OCI-LY1 (cell line): ENCODE measurements around the gene HDAC6.

Experiments
- EZH2 ChIP-seq: fragments of 200-600 bp; sonication (generic), shearing (Covaris generic); IDR thresholded peaks from 2 replicates; pipeline ENCODE4 v1.8.0; 2017; ENCODE audit warnings: borderline replicate concordance, mixed run types, mild to moderate bottlenecking, antibody characterized with exemption, low read length, moderate library complexity, mixed read lengths
- TF ChIP-seq, protein P1 (sequence below): fragments of 200-600 bp; sonication (generic), shearing (Covaris generic); IDR thresholded peaks from 2 replicates; pipeline ENCODE4 v1.5.1; 2017; ENCODE audit warnings: mild to moderate bottlenecking, antibody characterized with exemption, low read length, moderate library complexity, mixed read lengths

DNA sequence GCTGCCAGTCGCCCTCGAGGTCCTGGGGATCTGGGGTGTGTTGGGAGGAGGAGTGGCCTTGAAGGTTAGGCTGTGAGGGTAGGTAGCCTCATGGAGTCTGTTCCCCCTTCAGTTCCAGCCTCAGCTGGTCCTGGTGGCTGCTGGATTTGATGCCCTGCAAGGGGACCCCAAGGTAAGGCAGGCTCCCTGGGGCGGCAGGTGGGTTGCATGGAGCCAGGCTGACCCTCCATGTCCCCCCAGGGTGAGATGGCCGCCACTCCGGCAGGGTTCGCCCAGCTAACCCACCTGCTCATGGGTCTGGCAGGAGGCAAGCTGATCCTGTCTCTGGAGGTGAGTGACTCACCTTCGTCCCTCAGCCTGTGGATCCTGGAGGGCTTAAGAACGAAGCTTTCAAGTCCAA is 12.9 kb downstream of the HDAC6 start:
- TF ChIP-seq, protein P1, sequence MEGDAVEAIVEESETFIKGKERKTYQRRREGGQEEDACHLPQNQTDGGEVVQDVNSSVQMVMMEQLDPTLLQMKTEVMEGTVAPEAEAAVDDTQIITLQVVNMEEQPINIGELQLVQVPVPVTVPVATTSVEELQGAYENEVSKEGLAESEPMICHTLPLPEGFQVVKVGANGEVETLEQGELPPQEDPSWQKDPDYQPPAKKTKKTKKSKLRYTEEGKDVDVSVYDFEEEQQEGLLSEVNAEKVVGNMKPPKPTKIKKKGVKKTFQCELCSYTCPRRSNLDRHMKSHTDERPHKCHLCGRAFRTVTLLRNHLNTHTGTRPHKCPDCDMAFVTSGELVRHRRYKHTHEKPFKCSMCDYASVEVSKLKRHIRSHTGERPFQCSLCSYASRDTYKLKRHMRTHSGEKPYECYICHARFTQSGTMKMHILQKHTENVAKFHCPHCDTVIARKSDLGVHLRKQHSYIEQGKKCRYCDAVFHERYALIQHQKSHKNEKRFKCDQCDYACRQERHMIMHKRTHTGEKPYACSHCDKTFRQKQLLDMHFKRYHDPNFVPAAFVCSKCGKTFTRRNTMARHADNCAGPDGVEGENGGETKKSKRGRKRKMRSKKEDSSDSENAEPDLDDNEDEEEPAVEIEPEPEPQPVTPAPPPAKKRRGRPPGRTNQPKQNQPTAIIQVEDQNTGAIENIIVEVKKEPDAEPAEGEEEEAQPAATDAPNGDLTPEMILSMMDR = no peak
- no peak for TF ChIP-seq EZH2
